Caco-2 (cell line): ENCODE data around the gene OR10A3. TPM values are rescaled to one million over a fixed set of nuclear protein-coding genes. Genes with fewer than 3 reads are reported as not detected.

Experiments used
- BruUV-seq: library from RNA; stranded (reverse); fragments of 400-500 nt; replicated peaks from 2 replicates; lab custom pipeline; 2021; lab: Mats Ljungman, UMichigan
- CTCF ChIA-PET: fragments of 300-600 bp; sonication (Branson Sonifier 250); formaldehyde crosslinking; loops from one replicate; lab custom pipeline; 2022; ENCODE audit warnings: antibody characterized with exemption; lab: Charles Lee
- POLR2A ChIA-PET: fragments of 300-600 bp; sonication (Branson Sonifier 250); formaldehyde crosslinking; loops from one replicate; lab custom pipeline; 2022; ENCODE audit warnings: antibody characterized with exemption; lab: Charles Lee
- DNase-seq, 2 experiments: peaks; one replicate each; pipeline versions ENCODE4 v3.0.0 to v3.0.0-alpha.2; 2020 to 2022
- H3K27me3 ChIP-seq: replicated peaks from 2 replicates; pipeline ENCODE4 v1.6.0; 2011; ENCODE audit warnings: low read length; ENCODE audit not compliant: control insufficient read depth, insufficient read depth
- H3K36me3 ChIP-seq: 2 replicates; pipeline ENCODE4 v1.5.1; 2011; ENCODE audit warnings: low read length; ENCODE audit not compliant: control insufficient read depth, insufficient read depth
- H3K4me1 ChIP-seq: fragments of 250-450 bp; sonication (Bioruptor Pico); 2 replicates; pipeline ENCODE4 v1.5.1; 2020; ENCODE audit warnings: mild to moderate bottlenecking
- H3K4me3 ChIP-seq: 2 replicates; pipeline ENCODE4 v1.5.1; 2011; ENCODE audit warnings: low read depth, mild to moderate bottlenecking, control low read depth, low read length
- H3K9me3 ChIP-seq: fragments of 250-450 bp; sonication (Bioruptor Pico); 2 replicates; pipeline ENCODE4 v1.5.1; 2020; ENCODE audit warnings: mild to moderate bottlenecking, moderate library complexity
- H3K27ac Mint-ChIP-seq: one replicate; pipeline ENCODE4 v1.8.0; 2022; ENCODE audit warnings: mixed read lengths; ENCODE audit not compliant: unreplicated experiment
- H3K27me3 Mint-ChIP-seq: one replicate; pipeline ENCODE4 v1.8.0; 2022; ENCODE audit warnings: mixed read lengths; ENCODE audit not compliant: insufficient read depth, unreplicated experiment
- H3K36me3 Mint-ChIP-seq: one replicate; pipeline ENCODE4 v1.8.0; 2022; ENCODE audit warnings: mild to moderate bottlenecking, mixed read lengths; ENCODE audit not compliant: insufficient read depth, unreplicated experiment
- H3K4me1 Mint-ChIP-seq: one replicate; pipeline ENCODE4 v1.8.0; 2022; ENCODE audit warnings: low read depth, mixed read lengths; ENCODE audit not compliant: unreplicated experiment
- H3K4me3 Mint-ChIP-seq: one replicate; pipeline ENCODE4 v1.8.0; 2022; ENCODE audit warnings: mild to moderate bottlenecking, moderate library complexity, mixed read lengths; ENCODE audit not compliant: unreplicated experiment
- H3K9me3 Mint-ChIP-seq: one replicate; pipeline ENCODE4 v1.8.0; 2022; ENCODE audit warnings: mixed read lengths; ENCODE audit not compliant: unreplicated experiment
- intact Hi-C: fragments of 100-400 bp; cut with micrococcal nuclease; formaldehyde crosslinking; loops from one replicate; pipeline ENCODE4 v1.10.0; 2022; ENCODE audit not compliant: unreplicated experiment
- total RNA-seq: library from RNA; stranded (reverse); gene quantifications from 2 replicates; pipeline ENCODE4 v1.2.3, GENCODE V29; 2022
- TF ChIP-seq, protein P1 (sequence below), 2 experiments: fragments of 200-600 bp in 1 of 2; IDR thresholded peaks; 1 replicate in 1 of 2; 2 replicates in 1 of 2; pipeline versions ENCODE4 v1.5.1 to v1.8.0; 2011 to 2022; ENCODE audit warnings: antibody characterized with exemption in 1 of 2, control low read depth in 1 of 2, inconsistent platforms in 1 of 2, low read depth in 1 of 2, low read length in 1 of 2, mild to moderate bottlenecking in 1 of 2, moderate library complexity in 1 of 2; ENCODE audit not compliant: insufficient read depth in 1 of 2, severe bottlenecking in 1 of 2, unreplicated experiment in 1 of 2

OR10A3 gene
- total RNA-seq, 1 experiment from 2014 or later: not detected

DNA sequence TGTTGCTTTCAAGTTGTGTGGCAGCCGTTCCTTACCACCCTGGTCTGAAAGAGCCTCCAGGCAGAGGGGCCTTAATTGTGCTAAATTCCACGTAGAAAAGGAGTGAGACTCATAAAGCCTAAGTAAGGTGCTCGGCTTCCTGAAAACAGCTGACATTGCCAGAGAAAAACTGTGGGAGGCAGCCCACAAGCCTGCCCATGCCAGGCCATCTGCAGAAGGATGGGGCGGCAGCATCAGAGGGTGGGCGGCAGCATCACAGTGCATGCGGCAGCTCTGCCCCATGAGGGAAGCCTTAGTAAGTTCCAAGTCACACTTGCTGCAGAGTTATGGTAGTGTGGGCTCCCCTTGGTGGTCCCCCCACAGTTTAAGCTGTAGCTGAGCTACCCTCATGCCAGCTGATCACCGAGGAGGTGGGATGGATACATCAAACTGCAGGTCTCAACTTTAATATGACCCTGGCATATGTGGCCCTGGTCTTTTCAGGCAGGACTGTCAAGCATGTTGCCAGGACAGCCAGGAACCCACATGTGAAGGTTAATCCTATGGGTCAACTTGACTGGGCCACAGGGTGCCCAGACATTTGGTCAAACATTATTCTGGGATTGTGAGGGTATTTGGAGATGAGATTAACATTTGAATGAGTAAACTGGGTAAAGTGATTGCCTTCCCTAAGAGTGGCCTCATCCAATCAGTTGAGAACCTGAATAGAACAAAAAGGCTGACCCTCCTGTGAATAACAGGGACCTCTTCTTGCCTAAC, 42.5 kb upstream of the OR10A3 start:
- H3K4me1 ChIP-seq: peaks cover 10% of the 10 kb centered on the region
- no peak for DNase-seq
- H3K9me3 ChIP-seq: no peaks in the 10 kb centered on the region
- TF ChIP-seq, protein P1, sequence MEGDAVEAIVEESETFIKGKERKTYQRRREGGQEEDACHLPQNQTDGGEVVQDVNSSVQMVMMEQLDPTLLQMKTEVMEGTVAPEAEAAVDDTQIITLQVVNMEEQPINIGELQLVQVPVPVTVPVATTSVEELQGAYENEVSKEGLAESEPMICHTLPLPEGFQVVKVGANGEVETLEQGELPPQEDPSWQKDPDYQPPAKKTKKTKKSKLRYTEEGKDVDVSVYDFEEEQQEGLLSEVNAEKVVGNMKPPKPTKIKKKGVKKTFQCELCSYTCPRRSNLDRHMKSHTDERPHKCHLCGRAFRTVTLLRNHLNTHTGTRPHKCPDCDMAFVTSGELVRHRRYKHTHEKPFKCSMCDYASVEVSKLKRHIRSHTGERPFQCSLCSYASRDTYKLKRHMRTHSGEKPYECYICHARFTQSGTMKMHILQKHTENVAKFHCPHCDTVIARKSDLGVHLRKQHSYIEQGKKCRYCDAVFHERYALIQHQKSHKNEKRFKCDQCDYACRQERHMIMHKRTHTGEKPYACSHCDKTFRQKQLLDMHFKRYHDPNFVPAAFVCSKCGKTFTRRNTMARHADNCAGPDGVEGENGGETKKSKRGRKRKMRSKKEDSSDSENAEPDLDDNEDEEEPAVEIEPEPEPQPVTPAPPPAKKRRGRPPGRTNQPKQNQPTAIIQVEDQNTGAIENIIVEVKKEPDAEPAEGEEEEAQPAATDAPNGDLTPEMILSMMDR (IDR thresholded peaks at IDR 0.05; ENCODE audit: insufficient read depth in 1 of 2, low read depth in 1 of 2, low read length in 1 of 2, severe bottlenecking in 1 of 2, unreplicated experiment in 1 of 2): no peak
- H3K9me3 Mint-ChIP-seq: no peaks in the 10 kb centered on the region
- POLR2A ChIA-PET: no interaction called here
- H3K4me1 Mint-ChIP-seq: peaks cover 8% of the 10 kb centered on the region
- no peak overlapping the region for H3K4me3 Mint-ChIP-seq
- no peaks in the 10 kb centered on the region for H3K27me3 Mint-ChIP-seq
- intact Hi-C loops: no loop called here
- H3K36me3 Mint-ChIP-seq: peaks cover 16% of the 10 kb centered on the region
- no peak overlapping the region for H3K4me3 ChIP-seq
- CTCF ChIA-PET: no interaction called here
- H3K27me3 ChIP-seq: no peaks in the 10 kb centered on the region
- no peaks in the 10 kb centered on the region for H3K36me3 ChIP-seq
- no peak overlapping the region for H3K27ac Mint-ChIP-seq
- BruUV-seq: no TSS peak

DNA sequence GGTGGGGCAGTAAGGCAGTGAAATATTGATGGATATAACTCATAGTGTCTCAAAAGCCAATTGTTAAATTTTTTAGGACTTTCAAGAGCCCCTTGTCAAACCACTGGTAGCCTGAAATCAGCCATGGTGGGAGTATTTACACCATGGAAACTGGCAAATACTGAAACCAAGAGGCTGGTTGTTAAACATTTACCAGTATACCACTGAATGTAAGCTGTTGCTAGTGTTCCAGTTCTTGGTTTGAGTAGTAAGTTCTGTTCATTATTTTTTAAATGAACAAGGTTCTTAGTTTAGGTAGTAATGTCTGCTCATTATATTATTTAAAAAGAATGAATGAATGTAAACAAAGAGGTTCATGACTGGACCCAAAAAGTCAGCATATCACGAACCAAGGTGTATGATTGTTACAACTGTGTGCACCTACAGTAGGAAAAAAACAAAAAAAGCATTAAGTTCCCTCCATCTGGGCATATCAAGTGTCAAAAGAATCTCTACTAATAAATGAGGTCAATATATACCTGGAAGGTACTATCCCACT, 41.1 kb upstream of the OR10A3 start:
- Mint-ChIP-seq H3K9me3 (peaks cover 5% of the 10 kb centered on the region), H3K4me3 (no peak overlapping the region), H3K36me3 (peaks cover 6% of the 10 kb centered on the region), H3K4me1 (peaks cover 8% of the 10 kb centered on the region), H3K27ac (no peak overlapping the region), H3K27me3 (no peaks in the 10 kb centered on the region)
- no TSS peak for BruUV-seq
- ChIA-PET CTCF (no interaction called here), POLR2A (no interaction called here)
- no peaks in the 10 kb centered on the region for H3K36me3 ChIP-seq
- H3K4me1 ChIP-seq: peaks cover 9% of the 10 kb centered on the region
- H3K4me3 ChIP-seq: no peak overlapping the region
- no peaks in the 10 kb centered on the region for H3K27me3 ChIP-seq
- DNase-seq: no peak
- intact Hi-C loops: no loop called here
- TF ChIP-seq, protein P1 (IDR thresholded peaks at IDR 0.05; ENCODE audit: insufficient read depth in 1 of 2, low read depth in 1 of 2, low read length in 1 of 2, severe bottlenecking in 1 of 2, unreplicated experiment in 1 of 2): no peak
- H3K9me3 ChIP-seq: no peaks in the 10 kb centered on the region

DNA sequence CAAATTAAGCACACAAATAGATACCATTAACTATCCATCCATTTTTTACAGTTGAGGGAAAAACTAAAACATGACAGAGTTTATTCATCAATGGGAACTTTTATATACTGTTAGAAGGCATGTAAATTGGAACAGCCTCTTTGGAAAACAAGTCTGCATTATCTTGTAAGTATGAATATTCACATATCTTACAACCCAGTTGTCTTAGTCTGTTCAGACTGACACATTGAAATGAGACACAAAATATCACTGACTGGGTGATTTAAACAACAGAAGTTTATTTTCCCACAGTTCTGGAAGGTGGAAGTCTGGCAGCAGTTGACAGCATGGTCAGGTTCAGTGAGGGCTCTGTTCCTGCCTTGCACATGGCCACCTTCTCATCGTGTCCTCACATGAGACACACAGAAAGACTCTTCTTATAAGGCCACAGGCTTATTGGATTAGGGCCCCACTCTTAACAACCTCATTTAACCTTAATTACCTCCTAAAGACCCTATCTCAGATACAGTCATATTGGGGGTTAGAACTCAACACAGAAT, 40.2 kb upstream of the OR10A3 start:
- Histone ChIP-seq H3K4me3 (no peak overlapping the region), H3K27me3 (no peaks in the 10 kb centered on the region), H3K4me1 (peaks cover 15% of the 10 kb centered on the region), H3K9me3 (no peaks in the 10 kb centered on the region), H3K36me3 (no peaks in the 10 kb centered on the region)
- intact Hi-C loops: no loop called here
- H3K36me3 Mint-ChIP-seq: no peaks in the 10 kb centered on the region
- no peak overlapping the region for H3K4me3 Mint-ChIP-seq
- no peak overlapping the region for H3K27ac Mint-ChIP-seq
- DNase-seq: no peak
- CTCF ChIA-PET: no interaction called here
- peaks cover 9% of the 10 kb centered on the region for H3K9me3 Mint-ChIP-seq
- H3K27me3 Mint-ChIP-seq: no peaks in the 10 kb centered on the region
- TF ChIP-seq, protein P1 (IDR thresholded peaks at IDR 0.05; ENCODE audit: insufficient read depth in 1 of 2, low read depth in 1 of 2, low read length in 1 of 2, severe bottlenecking in 1 of 2, unreplicated experiment in 1 of 2): no peak
- no TSS peak for BruUV-seq
- POLR2A ChIA-PET: no interaction called here
- H3K4me1 Mint-ChIP-seq: peaks cover 10% of the 10 kb centered on the region
